Rectal smooth muscle tissue (tissue), 1 donor: Measurements from ENCODE around the gene GP1BB.

Experiments used
- H3K27ac ChIP-seq: one replicate; pipeline ENCODE4 v1.7.0; 2013; ENCODE audit warnings: low read depth, low read length, inconsistent platforms
- H3K27me3 ChIP-seq: one replicate; pipeline ENCODE4 v1.7.0; 2013; ENCODE audit warnings: low read length; ENCODE audit not compliant: control insufficient read depth, insufficient read depth
- H3K36me3 ChIP-seq: one replicate; pipeline ENCODE4 v1.7.0; 2013; ENCODE audit warnings: low read length; ENCODE audit not compliant: control insufficient read depth, insufficient read depth
- H3K4me1 ChIP-seq: one replicate; pipeline ENCODE4 v1.7.0; 2013; ENCODE audit warnings: low read length; ENCODE audit not compliant: control insufficient read depth, insufficient read depth
- H3K4me3 ChIP-seq: one replicate; pipeline ENCODE4 v1.7.0; 2013; ENCODE audit warnings: low read length
- H3K9ac ChIP-seq: one replicate; pipeline ENCODE4 v1.7.0; 2013; ENCODE audit warnings: low read length

The GP1BB gene

GRCh38 chr22:19728271-19728670 is 4.9 kb downstream of the GP1BB start:
- no peak overlapping the region for H3K9ac ChIP-seq
- H3K36me3 ChIP-seq = no peaks in the 10 kb centered on the region
- no peak overlapping the region for H3K4me3 ChIP-seq
- H3K4me1 ChIP-seq = no peaks in the 10 kb centered on the region
- H3K27ac ChIP-seq = no peak overlapping the region
- peaks cover 8% of the 10 kb centered on the region for H3K27me3 ChIP-seq

- Histone ChIP-seq H3K36me3 (no peaks in the 10 kb centered on the region), H3K27me3 (peaks cover 8% of the 10 kb centered on the region), H3K4me1 (no peaks in the 10 kb centered on the region), H3K4me3 (no peak overlapping the region), H3K9ac (no peak overlapping the region), H3K27ac (no peak overlapping the region)
These were observed 5.5 kb downstream of the GP1BB start for GRCh38 chr22:19728836-19729235.

- Histone ChIP-seq H3K27ac (no peak overlapping the region), H3K4me3 (no peak overlapping the region), H3K27me3 (peaks cover 5% of the 10 kb centered on the region), H3K36me3 (no peaks in the 10 kb centered on the region), H3K9ac (no peak overlapping the region), H3K4me1 (no peaks in the 10 kb centered on the region)
These were observed 6.2 kb downstream of the GP1BB start for GRCh38 chr22:19729507-19729906.

GRCh38 chr22:19730198-19730597 is 6.9 kb downstream of the GP1BB start:
- Histone ChIP-seq H3K36me3 (no peaks in the 10 kb centered on the region), H3K4me1 (no peaks in the 10 kb centered on the region), H3K27ac (no peak overlapping the region), H3K4me3 (no peak overlapping the region), H3K27me3 (no peaks in the 10 kb centered on the region), H3K9ac (no peak overlapping the region)

DNA sequence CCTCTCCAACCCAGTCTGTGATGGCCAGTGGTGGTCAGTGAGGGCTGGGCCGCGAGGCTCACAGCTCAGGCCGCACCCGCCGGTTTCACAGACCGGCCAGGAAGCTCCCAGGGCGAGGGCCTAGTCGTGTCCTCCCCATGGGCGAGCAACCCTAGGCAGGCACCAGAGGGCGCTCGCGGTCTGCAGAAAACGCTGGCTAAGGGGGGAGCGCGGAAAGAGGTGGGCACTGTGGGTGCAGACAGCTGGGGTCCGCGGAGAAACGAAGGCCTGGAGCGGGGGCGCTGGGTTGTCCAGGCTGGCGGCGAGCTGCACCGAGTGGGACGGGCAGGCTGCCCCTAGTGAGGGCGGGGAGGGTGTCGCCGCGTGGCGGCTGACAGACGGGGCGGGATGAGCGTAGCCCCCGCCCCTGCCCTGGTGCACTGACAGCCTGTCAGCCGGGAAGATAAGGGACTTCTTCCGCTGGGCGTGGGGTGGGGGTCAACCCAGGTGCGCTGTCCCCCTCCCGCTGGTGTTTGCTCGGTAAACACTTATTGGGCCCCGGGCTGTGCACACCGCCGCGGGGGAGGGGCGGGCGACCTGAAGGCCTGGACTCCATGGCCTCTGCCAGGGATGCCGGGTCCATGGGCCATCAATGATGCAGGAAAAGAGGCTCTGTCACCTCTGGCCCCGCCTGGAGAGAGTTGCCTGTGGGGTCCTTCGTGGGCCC is 7.5 kb downstream of the GP1BB start:
- Histone ChIP-seq H3K36me3 (no peaks in the 10 kb centered on the region), H3K9ac (no peak overlapping the region), H3K27ac (no peak overlapping the region), H3K27me3 (no peaks in the 10 kb centered on the region), H3K4me3 (peak overlapping the region; percentile 45), H3K4me1 (no peaks in the 10 kb centered on the region)

GRCh38 chr22:19731361-19732135 is 8.2 kb downstream of the GP1BB start:
- no peaks in the 10 kb centered on the region for H3K36me3 ChIP-seq
- H3K27me3 ChIP-seq = no peaks in the 10 kb centered on the region
- H3K9ac ChIP-seq = no peak overlapping the region
- no peak overlapping the region for H3K4me3 ChIP-seq
- no peaks in the 10 kb centered on the region for H3K4me1 ChIP-seq
- no peak overlapping the region for H3K27ac ChIP-seq

GRCh38 chr22:19732403-19733113 is 9.2 kb downstream of the GP1BB start:
- Histone ChIP-seq H3K9ac (no peak overlapping the region), H3K27ac (no peak overlapping the region), H3K4me3 (no peak overlapping the region), H3K4me1 (no peaks in the 10 kb centered on the region), H3K36me3 (no peaks in the 10 kb centered on the region), H3K27me3 (no peaks in the 10 kb centered on the region)

- no peak overlapping the region for H3K9ac ChIP-seq
- H3K36me3 ChIP-seq = no peaks in the 10 kb centered on the region
- no peak overlapping the region for H3K4me3 ChIP-seq
- no peaks in the 10 kb centered on the region for H3K27me3 ChIP-seq
- H3K4me1 ChIP-seq = no peaks in the 10 kb centered on the region
- no peak overlapping the region for H3K27ac ChIP-seq
These were observed 10.4 kb downstream of the GP1BB start for GRCh38 chr22:19733755-19734154.

- Histone ChIP-seq H3K36me3 (no peaks in the 10 kb centered on the region), H3K4me3 (no peak overlapping the region), H3K27me3 (no peaks in the 10 kb centered on the region), H3K27ac (no peak overlapping the region), H3K4me1 (no peaks in the 10 kb centered on the region), H3K9ac (no peak overlapping the region)
These were observed 10.8 kb downstream of the GP1BB start for GRCh38 chr22:19734163-19734562.

DNA sequence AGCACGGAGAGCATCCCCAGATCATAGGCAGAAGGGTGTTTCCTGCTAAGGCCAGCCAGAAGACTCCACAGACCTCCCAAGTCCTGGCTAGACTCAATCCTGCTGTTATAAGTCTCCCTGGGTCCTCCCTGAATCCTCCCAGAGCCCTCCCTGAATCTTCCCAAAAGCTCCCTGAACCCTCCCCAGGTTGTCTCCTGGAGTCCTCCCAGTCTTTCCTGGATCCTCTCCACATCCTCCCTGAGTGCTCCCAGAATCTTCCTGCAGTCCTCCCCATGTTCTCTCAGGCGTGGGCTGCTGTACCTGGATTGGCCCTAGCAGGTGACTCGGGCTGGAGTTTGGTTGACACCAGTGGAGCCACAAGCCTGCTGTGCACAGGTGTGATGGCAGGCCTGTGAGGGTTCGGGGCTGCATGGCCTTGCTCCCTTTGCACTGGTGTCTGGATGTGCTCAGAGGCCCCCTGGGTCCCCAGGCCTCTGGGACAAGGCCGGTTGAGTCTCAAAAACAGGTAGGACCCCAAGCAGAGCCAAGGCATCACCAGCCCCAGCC is 11.6 kb downstream of the GP1BB start:
- H3K27me3 ChIP-seq = no peaks in the 10 kb centered on the region
- no peaks in the 10 kb centered on the region for H3K36me3 ChIP-seq
- H3K27ac ChIP-seq = no peak overlapping the region
- no peak overlapping the region for H3K4me3 ChIP-seq
- no peaks in the 10 kb centered on the region for H3K4me1 ChIP-seq
- no peak overlapping the region for H3K9ac ChIP-seq

DNA sequence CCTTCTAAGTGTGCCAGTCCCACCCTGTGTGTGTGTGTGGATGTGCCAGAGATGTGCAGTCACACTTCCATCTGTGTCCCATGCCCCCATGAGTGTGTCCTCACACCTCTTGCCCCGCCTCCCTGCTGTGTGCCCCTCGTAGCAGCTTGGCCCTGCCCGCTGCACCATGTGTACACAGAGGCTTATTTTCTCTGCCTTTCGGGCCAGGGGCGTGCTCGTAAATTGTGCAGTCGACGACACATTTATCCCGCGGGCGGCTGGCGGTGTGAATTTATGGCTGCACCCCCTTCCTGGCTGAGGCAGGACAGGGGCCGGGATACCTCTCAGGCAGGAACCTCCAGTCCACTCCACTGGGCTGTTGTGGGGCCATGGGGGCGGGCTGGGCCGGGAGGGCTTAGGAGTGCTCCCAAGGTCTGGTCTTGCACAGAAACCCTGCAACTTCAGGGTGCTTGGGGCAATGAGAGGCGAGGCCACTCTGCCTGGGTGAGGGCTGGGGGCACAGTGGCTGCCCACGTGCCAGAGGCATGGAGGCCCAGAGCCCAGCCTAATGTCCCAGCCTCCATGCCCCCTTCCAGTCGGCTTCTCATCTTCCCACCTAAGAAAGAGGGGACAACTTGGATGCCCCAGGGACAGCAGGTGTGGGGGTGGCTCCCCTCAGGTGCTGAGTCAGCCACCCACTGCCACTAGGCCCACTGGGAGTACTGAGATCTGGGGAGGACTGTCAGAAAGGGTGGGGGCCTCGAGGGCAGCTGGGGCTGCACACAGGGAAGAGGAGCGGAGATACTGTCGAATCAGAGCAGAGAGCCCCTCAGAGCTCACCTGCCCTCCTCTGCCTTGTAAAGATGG is 12.5 kb downstream of the GP1BB start:
- no peaks in the 10 kb centered on the region for H3K36me3 ChIP-seq
- no peaks in the 10 kb centered on the region for H3K4me1 ChIP-seq

More for the DNA sequence above, 12.5 kb downstream of the GP1BB start:
- H3K27me3 ChIP-seq = no peaks in the 10 kb centered on the region
- no peak overlapping the region for H3K27ac ChIP-seq
- no peak overlapping the region for H3K4me3 ChIP-seq
- H3K9ac ChIP-seq = no peak overlapping the region
